ENCODE results near the gene KPNA1. TPM values are rescaled to one million over a fixed set of nuclear protein-coding genes. Genes with fewer than 3 reads are reported as not detected.

The KPNA1 gene
- total RNA-seq, 1 donor from 2014 or later = 86.1 TPM

DNA sequence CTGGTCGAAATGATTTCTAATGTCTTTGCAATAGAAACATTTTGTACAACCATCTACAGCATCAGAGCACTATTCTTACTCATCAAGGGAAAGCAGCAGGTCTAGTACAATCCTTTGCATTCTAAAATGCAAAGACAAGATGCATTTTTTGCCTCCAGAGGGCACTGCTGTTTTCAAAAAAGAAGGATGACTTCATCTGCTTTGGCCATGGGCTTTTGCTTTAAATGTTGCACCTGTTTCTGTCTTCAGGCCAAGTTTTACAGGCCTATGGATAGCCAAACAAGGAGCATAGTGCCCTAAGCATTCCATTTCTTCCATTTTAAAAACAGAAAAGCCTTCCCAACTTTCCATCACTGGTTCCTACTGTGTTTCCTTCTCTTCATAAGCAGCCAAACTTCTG lies 45.9 kb upstream of the KPNA1 start:
- peak; percentile 33 for TF ChIP-seq CTCF (IDR thresholded peaks at IDR 0.05; ENCODE audit: partially characterized antibody, unreplicated experiment)
- Mint-ChIP-seq H3K27ac (ENCODE audit: unreplicated experiment) (no peak overlapping the region), H3K4me3 (ENCODE audit: unreplicated experiment) (no peak overlapping the region), H3K4me1 (ENCODE audit: low read depth, unreplicated experiment) (no peaks in the 10 kb centered on the region), H3K27me3 (ENCODE audit: unreplicated experiment) (peaks cover 7% of the 10 kb centered on the region), H3K9me3 (ENCODE audit: unreplicated experiment) (peaks cover 2% of the 10 kb centered on the region), H3K36me3 (ENCODE audit: unreplicated experiment) (no peaks in the 10 kb centered on the region)
- DNase-seq = no peak

- H3K27me3 Mint-ChIP-seq (ENCODE audit: unreplicated experiment) = peaks cover 7% of the 10 kb centered on the region
- no peak overlapping the region for H3K27ac Mint-ChIP-seq (ENCODE audit: unreplicated experiment)
- no peak overlapping the region for H3K4me3 Mint-ChIP-seq (ENCODE audit: unreplicated experiment)
- no peak for TF ChIP-seq CTCF (IDR thresholded peaks at IDR 0.05; ENCODE audit: partially characterized antibody, unreplicated experiment)
- peaks cover under 1% of the 10 kb centered on the region for H3K9me3 Mint-ChIP-seq (ENCODE audit: unreplicated experiment)
- DNase-seq = no peak
- H3K36me3 Mint-ChIP-seq (ENCODE audit: unreplicated experiment) = no peaks in the 10 kb centered on the region
- no peaks in the 10 kb centered on the region for H3K4me1 Mint-ChIP-seq (ENCODE audit: low read depth, unreplicated experiment)
These were observed 45.2 kb upstream of the KPNA1 start for GRCh38 chr3:122559906-122560305.

GRCh38 chr3:122558605-122559004 lies 43.9 kb upstream of the KPNA1 start:
- no peak for TF ChIP-seq CTCF (IDR thresholded peaks at IDR 0.05; ENCODE audit: partially characterized antibody, unreplicated experiment)
- no peak for DNase-seq
- Mint-ChIP-seq H3K9me3 (ENCODE audit: unreplicated experiment) (no peaks in the 10 kb centered on the region), H3K4me1 (ENCODE audit: low read depth, unreplicated experiment) (no peaks in the 10 kb centered on the region), H3K27me3 (ENCODE audit: unreplicated experiment) (peaks cover under 1% of the 10 kb centered on the region), H3K36me3 (ENCODE audit: unreplicated experiment) (no peaks in the 10 kb centered on the region), H3K27ac (ENCODE audit: unreplicated experiment) (no peak overlapping the region), H3K4me3 (ENCODE audit: unreplicated experiment) (no peak overlapping the region)

- DNase-seq = no peak
- Mint-ChIP-seq H3K27ac (ENCODE audit: unreplicated experiment) (no peak overlapping the region), H3K9me3 (ENCODE audit: unreplicated experiment) (no peaks in the 10 kb centered on the region), H3K4me1 (ENCODE audit: low read depth, unreplicated experiment) (no peaks in the 10 kb centered on the region), H3K27me3 (ENCODE audit: unreplicated experiment) (no peaks in the 10 kb centered on the region), H3K4me3 (ENCODE audit: unreplicated experiment) (no peak overlapping the region), H3K36me3 (ENCODE audit: unreplicated experiment) (no peaks in the 10 kb centered on the region)
- no peak for TF ChIP-seq CTCF (IDR thresholded peaks at IDR 0.05; ENCODE audit: partially characterized antibody, unreplicated experiment)
These were observed 42.6 kb upstream of the KPNA1 start for GRCh38 chr3:122557356-122557755.

DNA sequence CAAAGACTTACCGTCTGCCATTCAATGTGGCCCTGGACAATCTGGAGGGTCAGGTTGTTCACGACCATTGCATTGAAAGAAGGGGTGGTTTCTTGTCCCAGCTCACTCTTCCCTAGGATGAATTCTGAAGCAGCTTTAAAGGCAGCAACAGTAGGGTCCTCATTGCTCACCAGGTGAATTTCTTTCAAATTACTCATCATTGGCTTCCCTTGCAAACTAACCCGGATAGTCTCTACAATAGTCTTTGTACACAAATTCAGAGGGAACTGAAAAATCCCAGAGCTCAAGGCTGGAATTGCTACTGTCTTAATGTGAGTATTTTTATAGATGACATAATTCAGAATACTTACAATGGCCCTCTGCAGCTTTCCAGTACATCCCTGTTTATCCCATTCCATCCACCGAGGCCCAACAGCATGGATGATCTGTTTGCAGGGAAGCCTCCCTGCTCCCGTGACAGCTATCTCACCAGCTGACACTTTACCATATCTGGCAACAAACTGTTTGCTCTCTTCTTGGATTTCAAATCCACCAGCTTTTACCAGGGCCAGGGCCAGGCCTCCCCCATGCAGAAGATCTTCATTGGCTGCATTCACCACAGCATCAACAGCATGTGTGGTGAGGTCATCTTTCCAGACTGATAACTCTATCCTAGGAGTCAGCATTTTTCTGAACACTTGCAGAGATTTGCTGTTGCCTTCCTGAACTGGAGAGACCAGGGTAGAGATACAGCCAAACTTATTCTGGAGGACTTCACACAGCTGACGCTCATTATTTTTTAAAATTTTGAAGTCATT lies 40.7 kb upstream of the KPNA1 start:
- H3K27ac Mint-ChIP-seq (ENCODE audit: unreplicated experiment) = no peak overlapping the region
- DNase-seq = no peak
- H3K4me3 Mint-ChIP-seq (ENCODE audit: unreplicated experiment) = no peak overlapping the region
- no peaks in the 10 kb centered on the region for H3K36me3 Mint-ChIP-seq (ENCODE audit: unreplicated experiment)
- no peaks in the 10 kb centered on the region for H3K27me3 Mint-ChIP-seq (ENCODE audit: unreplicated experiment)
- no peaks in the 10 kb centered on the region for H3K4me1 Mint-ChIP-seq (ENCODE audit: low read depth, unreplicated experiment)
- no peak for TF ChIP-seq CTCF (IDR thresholded peaks at IDR 0.05; ENCODE audit: partially characterized antibody, unreplicated experiment)
- no peaks in the 10 kb centered on the region for H3K9me3 Mint-ChIP-seq (ENCODE audit: unreplicated experiment)

Data from glutamatergic neuron (in vitro differentiated cells).